Measurements from ENCODE around the gene TEX2. TPM values are rescaled to one million over a fixed set of nuclear protein-coding genes. Genes with fewer than 3 reads are reported as not detected.

Gene TEX2
- total RNA-seq, 1 experiment from 2014 or later = 20.1 TPM

DNA sequence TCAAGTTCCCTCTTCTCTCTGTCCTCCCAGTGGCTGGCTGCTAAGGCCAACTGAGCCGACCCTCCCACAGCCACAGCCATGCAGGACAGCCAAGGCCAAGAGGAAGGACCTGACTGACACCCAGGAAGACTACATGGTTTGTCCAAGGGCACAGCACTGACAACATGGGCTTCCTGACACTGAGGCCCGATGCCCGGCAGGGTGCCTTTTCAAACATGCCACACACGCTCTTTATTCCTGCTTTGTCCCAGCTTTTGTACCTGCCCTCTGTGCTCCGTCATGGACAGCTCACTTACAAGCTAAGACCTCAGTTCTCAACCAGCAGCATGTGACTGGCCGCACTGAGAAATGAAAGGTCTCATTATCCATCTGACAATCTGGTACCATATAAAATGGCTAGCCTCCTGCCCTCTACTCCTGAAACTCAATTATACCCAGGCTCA is 45.8 kb downstream of the TEX2 start:
- CTCF ChIA-PET = no interaction called here
- no peaks in the 10 kb centered on the region for H3K9me3 ChIP-seq (ENCODE audit: control insufficient read depth, insufficient read depth, low read depth, low read length)
- ATAC-seq (no peak), DNase-seq (ENCODE audit: low read depth, low spot score) (no peak)
- POLR2A ChIA-PET = interaction anchor here (1.2 kb wide), 1 partner anchor 22 kb away, joined by 3 read pairs; no protein-coding TSS in a partner anchor
- no peak for TF ChIP-seq POLR2AphosphoS5 (IDR thresholded peaks at IDR 0.05; ENCODE audit: low read depth, low read length)
- TF ChIP-seq, protein P1, sequence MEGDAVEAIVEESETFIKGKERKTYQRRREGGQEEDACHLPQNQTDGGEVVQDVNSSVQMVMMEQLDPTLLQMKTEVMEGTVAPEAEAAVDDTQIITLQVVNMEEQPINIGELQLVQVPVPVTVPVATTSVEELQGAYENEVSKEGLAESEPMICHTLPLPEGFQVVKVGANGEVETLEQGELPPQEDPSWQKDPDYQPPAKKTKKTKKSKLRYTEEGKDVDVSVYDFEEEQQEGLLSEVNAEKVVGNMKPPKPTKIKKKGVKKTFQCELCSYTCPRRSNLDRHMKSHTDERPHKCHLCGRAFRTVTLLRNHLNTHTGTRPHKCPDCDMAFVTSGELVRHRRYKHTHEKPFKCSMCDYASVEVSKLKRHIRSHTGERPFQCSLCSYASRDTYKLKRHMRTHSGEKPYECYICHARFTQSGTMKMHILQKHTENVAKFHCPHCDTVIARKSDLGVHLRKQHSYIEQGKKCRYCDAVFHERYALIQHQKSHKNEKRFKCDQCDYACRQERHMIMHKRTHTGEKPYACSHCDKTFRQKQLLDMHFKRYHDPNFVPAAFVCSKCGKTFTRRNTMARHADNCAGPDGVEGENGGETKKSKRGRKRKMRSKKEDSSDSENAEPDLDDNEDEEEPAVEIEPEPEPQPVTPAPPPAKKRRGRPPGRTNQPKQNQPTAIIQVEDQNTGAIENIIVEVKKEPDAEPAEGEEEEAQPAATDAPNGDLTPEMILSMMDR (IDR thresholded peaks at IDR 0.05) = no peak
- no peak for TF ChIP-seq SIN3A (IDR thresholded peaks at IDR 0.05; ENCODE audit: borderline replicate concordance, insufficient read depth, low read depth, low read length)
- TF ChIP-seq, protein P2, sequence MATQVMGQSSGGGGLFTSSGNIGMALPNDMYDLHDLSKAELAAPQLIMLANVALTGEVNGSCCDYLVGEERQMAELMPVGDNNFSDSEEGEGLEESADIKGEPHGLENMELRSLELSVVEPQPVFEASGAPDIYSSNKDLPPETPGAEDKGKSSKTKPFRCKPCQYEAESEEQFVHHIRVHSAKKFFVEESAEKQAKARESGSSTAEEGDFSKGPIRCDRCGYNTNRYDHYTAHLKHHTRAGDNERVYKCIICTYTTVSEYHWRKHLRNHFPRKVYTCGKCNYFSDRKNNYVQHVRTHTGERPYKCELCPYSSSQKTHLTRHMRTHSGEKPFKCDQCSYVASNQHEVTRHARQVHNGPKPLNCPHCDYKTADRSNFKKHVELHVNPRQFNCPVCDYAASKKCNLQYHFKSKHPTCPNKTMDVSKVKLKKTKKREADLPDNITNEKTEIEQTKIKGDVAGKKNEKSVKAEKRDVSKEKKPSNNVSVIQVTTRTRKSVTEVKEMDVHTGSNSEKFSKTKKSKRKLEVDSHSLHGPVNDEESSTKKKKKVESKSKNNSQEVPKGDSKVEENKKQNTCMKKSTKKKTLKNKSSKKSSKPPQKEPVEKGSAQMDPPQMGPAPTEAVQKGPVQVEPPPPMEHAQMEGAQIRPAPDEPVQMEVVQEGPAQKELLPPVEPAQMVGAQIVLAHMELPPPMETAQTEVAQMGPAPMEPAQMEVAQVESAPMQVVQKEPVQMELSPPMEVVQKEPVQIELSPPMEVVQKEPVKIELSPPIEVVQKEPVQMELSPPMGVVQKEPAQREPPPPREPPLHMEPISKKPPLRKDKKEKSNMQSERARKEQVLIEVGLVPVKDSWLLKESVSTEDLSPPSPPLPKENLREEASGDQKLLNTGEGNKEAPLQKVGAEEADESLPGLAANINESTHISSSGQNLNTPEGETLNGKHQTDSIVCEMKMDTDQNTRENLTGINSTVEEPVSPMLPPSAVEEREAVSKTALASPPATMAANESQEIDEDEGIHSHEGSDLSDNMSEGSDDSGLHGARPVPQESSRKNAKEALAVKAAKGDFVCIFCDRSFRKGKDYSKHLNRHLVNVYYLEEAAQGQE (IDR thresholded peaks at IDR 0.05; ENCODE audit: insufficient read depth in 1 of 2, low read depth in 2 of 2, low read length in 1 of 2) = no peak
- TF ChIP-seq TCF7L2 (IDR thresholded peaks at IDR 0.05; ENCODE audit: low read depth, low read length) = no peak
- BruUV-seq (replicated peaks) = no TSS peak
- H3K27ac ChIP-seq (ENCODE audit: low read length) = no peak overlapping the region
- no peaks in the 10 kb centered on the region for H3K27me3 ChIP-seq (ENCODE audit: control insufficient read depth, insufficient read depth, low read length)
- peaks cover 10% of the 10 kb centered on the region for H3K4me1 ChIP-seq (ENCODE audit: control insufficient read depth, insufficient read depth, low read length)
- in situ Hi-C loops (cut with HindIII; ENCODE audit: low pct_unique_long_range_greater_than_20kb, low sequenced_read_pairs) (no loop called here), intact Hi-C loops (cut with micrococcal nuclease; ENCODE audit: unreplicated experiment) (no loop called here)
- no peaks in the 10 kb centered on the region for H3K36me3 ChIP-seq (ENCODE audit: control insufficient read depth, insufficient read depth, low read length)
- H3K4me3 ChIP-seq (ENCODE audit: low read depth in 2 of 2, low read length in 2 of 2) = no peak overlapping the region

DNA sequence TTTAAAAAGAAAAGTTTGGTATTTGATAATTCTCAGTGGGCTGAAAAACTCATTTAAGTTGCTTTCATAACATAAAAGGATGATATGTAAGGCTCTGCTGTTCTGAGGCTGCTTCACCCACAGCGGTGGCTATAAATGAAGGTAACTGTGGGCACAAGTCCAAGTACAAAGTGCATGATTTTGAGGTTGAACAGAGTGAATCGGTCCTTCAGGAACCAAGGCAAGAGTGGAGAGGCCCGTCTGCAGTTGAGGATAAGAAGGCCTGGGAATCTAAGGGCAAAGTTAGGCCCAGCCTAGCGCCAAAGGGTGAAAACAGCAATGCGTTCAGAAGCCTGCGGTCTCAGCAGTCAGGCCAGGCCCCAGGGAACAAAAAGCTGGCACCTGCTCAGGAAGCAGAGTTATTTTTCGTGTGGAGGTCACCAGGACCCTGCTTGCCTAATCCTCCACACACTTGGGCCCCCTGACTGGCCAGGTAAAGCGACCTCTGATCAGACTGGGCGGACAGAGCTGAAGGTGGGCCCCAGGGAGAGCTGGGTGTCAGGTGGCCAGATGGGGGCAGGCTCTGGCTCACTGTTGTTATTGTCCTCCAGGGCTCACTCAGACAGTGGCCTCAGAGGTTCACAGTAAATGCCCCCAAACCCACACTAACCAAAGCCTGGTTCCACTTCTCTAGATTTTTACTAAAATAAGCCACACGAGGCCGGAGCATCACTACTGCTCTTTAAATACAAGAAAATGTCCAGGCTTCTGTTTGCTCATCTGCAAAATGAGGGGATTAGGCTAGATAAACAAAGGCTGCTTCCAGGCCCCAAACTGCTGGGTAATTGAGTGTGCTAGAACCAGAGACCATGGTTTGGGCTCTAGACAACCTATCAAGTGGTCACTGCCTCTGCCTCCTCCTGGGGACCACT is 46.5 kb downstream of the TEX2 start:
- Histone ChIP-seq H3K36me3 (ENCODE audit: control insufficient read depth, insufficient read depth, low read length) (no peaks in the 10 kb centered on the region), H3K9me3 (ENCODE audit: control insufficient read depth, insufficient read depth, low read depth, low read length) (no peaks in the 10 kb centered on the region), H3K4me3 (ENCODE audit: low read depth in 2 of 2, low read length in 2 of 2) (no peak overlapping the region), H3K27ac (ENCODE audit: low read length) (no peak overlapping the region), H3K4me1 (ENCODE audit: control insufficient read depth, insufficient read depth, low read length) (peaks cover 10% of the 10 kb centered on the region), H3K27me3 (ENCODE audit: control insufficient read depth, insufficient read depth, low read length) (no peaks in the 10 kb centered on the region)
- TF ChIP-seq, protein P2 (IDR thresholded peaks at IDR 0.05; ENCODE audit: insufficient read depth in 1 of 2, low read depth in 2 of 2, low read length in 1 of 2) = no peak
- TF ChIP-seq POLR2AphosphoS5 (IDR thresholded peaks at IDR 0.05; ENCODE audit: low read depth, low read length) = no peak
- TF ChIP-seq, protein P1 (IDR thresholded peaks at IDR 0.05) = no peak
- ATAC-seq (no peak; the same call in 1 of the 2 replicates), DNase-seq (ENCODE audit: low read depth, low spot score) (no peak)
- no TSS peak for BruUV-seq (replicated peaks)
- intact Hi-C loops (cut with micrococcal nuclease; ENCODE audit: unreplicated experiment) = no loop called here
- ChIA-PET POLR2A (interaction anchor here (1.2 kb wide), 1 partner anchor 21 kb away, joined by 3 read pairs; no protein-coding TSS in a partner anchor), CTCF (no interaction called here)
- in situ Hi-C loops (cut with HindIII; ENCODE audit: low pct_unique_long_range_greater_than_20kb, low sequenced_read_pairs) = no loop called here

All from Panc1 (cell line).